HG03103 (cell line): Measurements from ENCODE around the gene NRP1.
"Not testable (repeated sequence)": the region's sequence is repeated elsewhere in the genome, so short reads cannot be mapped to it uniquely, and the experiment has no call there.

Source experiments
- ATAC-seq: cut with Tn5 transposase; IDR thresholded peaks from one replicate; pipeline ENCODE4 v1.9.1; 2021; ENCODE audit warnings: low read depth; ENCODE audit not compliant: unreplicated experiment

The NRP1 gene

GRCh38 chr10:33334153-33334804 is at the start of gene NRP1:
NRP1 (minus strand) TSS chr10:33334667; CDS start chr10:33334382, 285 bp downstream.
- no peak for ATAC-seq

GRCh38 chr10:33384201-33384600 is 49.7 kb upstream of the NRP1 start:
- not testable (repeated sequence) for ATAC-seq

- ATAC-seq: no peak
These were observed 48.6 kb upstream of the NRP1 start for GRCh38 chr10:33382921-33383713.

GRCh38 chr10:33382216-33382600 is 47.7 kb upstream of the NRP1 start:
- no peak for ATAC-seq

GRCh38 chr10:33381451-33382215 is 47.2 kb upstream of the NRP1 start:
- no peak for ATAC-seq

GRCh38 chr10:33377658-33378025 is 43.2 kb upstream of the NRP1 start:
- no peak for ATAC-seq

- ATAC-seq: no peak
These were observed 42.6 kb upstream of the NRP1 start for GRCh38 chr10:33376976-33377657.

- no peak for ATAC-seq
These were observed 42.0 kb upstream of the NRP1 start for GRCh38 chr10:33376476-33376875.

GRCh38 chr10:33373263-33373662 is 38.8 kb upstream of the NRP1 start:
- no peak for ATAC-seq

- no peak for ATAC-seq
These were observed 36.8 kb upstream of the NRP1 start for GRCh38 chr10:33371234-33371633.

- ATAC-seq: no peak
These were observed 36.0 kb upstream of the NRP1 start for GRCh38 chr10:33370434-33370930.

- ATAC-seq: no peak
These were observed 33.6 kb upstream of the NRP1 start for GRCh38 chr10:33368086-33368485.

- ATAC-seq: no peak
These were observed 31.5 kb upstream of the NRP1 start for GRCh38 chr10:33365871-33366411.

- ATAC-seq: no peak
These were observed 30.8 kb upstream of the NRP1 start for GRCh38 chr10:33365301-33365700.

GRCh38 chr10:33363106-33363505 is 28.6 kb upstream of the NRP1 start:
- ATAC-seq: no peak

GRCh38 chr10:33358016-33358415 is 23.5 kb upstream of the NRP1 start:
- no peak for ATAC-seq

- no peak for ATAC-seq
These were observed 20.8 kb upstream of the NRP1 start for GRCh38 chr10:33355274-33355673.

GRCh38 chr10:33353853-33354252 is 19.4 kb upstream of the NRP1 start:
- no peak for ATAC-seq

GRCh38 chr10:33353334-33353733 is 18.9 kb upstream of the NRP1 start:
- no peak for ATAC-seq

- no peak for ATAC-seq
These were observed 18.1 kb upstream of the NRP1 start for GRCh38 chr10:33352615-33353014.
